H1 (cell line): ENCODE measurements around the gene CCDC178.

Experiments
- ATF3 ChIP-seq: IDR thresholded peaks from 2 replicates; pipeline ENCODE4 v1.6.1; 2011; ENCODE audit warnings: low read depth, mild to moderate bottlenecking, low read length; ENCODE audit not compliant: insufficient read depth
- CEBPB ChIP-seq: IDR thresholded peaks from 2 replicates; pipeline ENCODE4 v1.6.1; 2012; ENCODE audit warnings: low read depth, low read length
- CTCF ChIP-seq, 3 experiments: IDR thresholded peaks; 1 replicate in 2 of 3; 2 replicates in 1 of 3; pipeline versions ENCODE4 v1.5.1 to v1.6.1; 2011; ENCODE audit warnings: low read length in 3 of 3, mild to moderate bottlenecking in 3 of 3, inconsistent platforms in 2 of 3, low read depth in 1 of 3, moderate library complexity in 1 of 3; ENCODE audit not compliant: insufficient read depth in 1 of 3; ENCODE audit errors: control extremely low read depth in 1 of 3
- EZH2 ChIP-seq: fragments of 200-600 bp; sonication (generic); IDR thresholded peaks from 2 replicates; pipeline ENCODE4 v1.7.1; 2012; ENCODE audit warnings: low read depth, mild to moderate bottlenecking, moderate library complexity, low read length, inconsistent platforms; ENCODE audit not compliant: severe bottlenecking
- NRF1 ChIP-seq: IDR thresholded peaks from 2 replicates; pipeline ENCODE4 v1.6.1; 2011; ENCODE audit warnings: mild to moderate bottlenecking, low read depth, low read length, improper control_type of control experiment
- SIN3A ChIP-seq, 2 experiments: IDR thresholded peaks in 1 of 2; conservative IDR thresholded peaks in 1 of 2; 2 replicates each; pipeline ENCODE4 v1.6.1; 2011 to 2012; ENCODE audit warnings: low read length in 2 of 2, improper control_type of control experiment in 1 of 2, low read depth in 1 of 2, mild to moderate bottlenecking in 1 of 2
- SP2 ChIP-seq: IDR thresholded peaks from 2 replicates; pipeline ENCODE4 v1.6.1; 2012; ENCODE audit warnings: mild to moderate bottlenecking, low read length, inconsistent platforms
- USF2 ChIP-seq: IDR thresholded peaks from 2 replicates; pipeline ENCODE4 v1.6.1; 2011; ENCODE audit warnings: low read length, improper control_type of control experiment

- no peak for TF ChIP-seq ATF3
- no peak for TF ChIP-seq USF2
- TF ChIP-seq EZH2: no peak
- TF ChIP-seq NRF1: no peak
- TF ChIP-seq CEBPB: no peak
- no peak for TF ChIP-seq CTCF (IDR thresholded peaks at IDR 0.05; ENCODE audit: control extremely low read depth in 1 of 3, insufficient read depth in 1 of 3, low read depth in 1 of 3, low read length in 3 of 3)
- no peak for TF ChIP-seq SIN3A (conservative IDR thresholded peaks at IDR 0.05 in 1 of 2, IDR thresholded peaks at IDR 0.05 in 1 of 2; ENCODE audit: low read depth in 1 of 2, low read length in 2 of 2)
- no peak for TF ChIP-seq SP2
Measured at GRCh38 chr18:32907648-32908423, 532.7 kb downstream of the CCDC178 start.
